Measurements from ENCODE around the gene PTPN12. TPM values are rescaled to one million over a fixed set of nuclear protein-coding genes. Genes with fewer than 3 reads are reported as not detected.
"Not testable (repeated sequence)": the region's sequence is repeated elsewhere in the genome, so short reads cannot be mapped to it uniquely, and the experiment has no call there.

The PTPN12 gene
- total and polyA plus RNA-seq, 10 donors = 32.1 to 183 (median 130) TPM

- H3K27me3 ChIP-seq (replicated peaks in 1 of 7) = no peaks in the 10 kb centered on the region
- peaks cover 0 to 15% (median 10%) of the 10 kb centered on the region in 8 donors for H3K9me3 ChIP-seq
- DNase-seq = no peak
- no peak overlapping the region for H3K27ac ChIP-seq
- TF ChIP-seq CTCF (IDR thresholded peaks at IDR 0.05 in 8 of 11, conservative IDR thresholded peaks at IDR 0.05 in 3 of 11) = no peak
- TF ChIP-seq POLR2AphosphoS5 (IDR thresholded peaks at IDR 0.05) = no peak
- TF ChIP-seq POLR2A (IDR thresholded peaks at IDR 0.05) = no peak
- H3K4me3 ChIP-seq = no peak overlapping the region
- no peaks in the 10 kb centered on the region for H3K36me3 ChIP-seq
- WGBS, 5 donors = 84 to 94% (median 90%) methylated on average over 6 of the region's 6 CpGs
- intact Hi-C loops (cut with DNase I; ENCODE audit: low total_unique reads) = no loop called here
- peaks cover 0 to 13% (median 3%) of the 10 kb centered on the region in 6 donors for H3K4me1 ChIP-seq
Observed at GRCh38 chr7:77498659-77499379, 38.3 kb upstream of the PTPN12 start.

- no peak overlapping the region for H3K27ac ChIP-seq
- no peaks in the 10 kb centered on the region for H3K9me3 ChIP-seq
- peaks cover 0 to 13% (median 3%) of the 10 kb centered on the region in 6 donors for H3K4me1 ChIP-seq
- TF ChIP-seq POLR2AphosphoS5 (IDR thresholded peaks at IDR 0.05) (no peak), CTCF (IDR thresholded peaks at IDR 0.05 in 8 of 11, conservative IDR thresholded peaks at IDR 0.05 in 3 of 11) (no peak), POLR2A (IDR thresholded peaks at IDR 0.05) (no peak)
- intact Hi-C loops (cut with DNase I; ENCODE audit: low total_unique reads) = no loop called here
- no peaks in the 10 kb centered on the region for H3K27me3 ChIP-seq (replicated peaks in 1 of 7)
- no peak for DNase-seq
- 8 to 41% (median 30%) methylated on average over 1 of the region's 1 CpG for WGBS, 5 donors
- no peak overlapping the region for H3K4me3 ChIP-seq
- no peaks in the 10 kb centered on the region for H3K36me3 ChIP-seq
Observed at GRCh38 chr7:77501192-77501515, 35.9 kb upstream of the PTPN12 start.

- TF ChIP-seq POLR2AphosphoS5 (IDR thresholded peaks at IDR 0.05) = no peak
- TF ChIP-seq POLR2A (IDR thresholded peaks at IDR 0.05) = no peak
- TF ChIP-seq CTCF (IDR thresholded peaks at IDR 0.05 in 8 of 11, conservative IDR thresholded peaks at IDR 0.05 in 3 of 11) = no peak
- Histone ChIP-seq H3K27ac (no peak overlapping the region), H3K4me1 (peaks cover 0 to 13% (median 3%) of the 10 kb centered on the region in 6 donors), H3K36me3 (no peaks in the 10 kb centered on the region), H3K27me3 (replicated peaks in 1 of 7) (no peaks in the 10 kb centered on the region), H3K4me3 (no peak overlapping the region), H3K9me3 (no peaks in the 10 kb centered on the region)
- no peak for DNase-seq
- intact Hi-C loops (cut with DNase I; ENCODE audit: low total_unique reads) = no loop called here
Observed at GRCh38 chr7:77504951-77505350, 32.1 kb upstream of the PTPN12 start.

GRCh38 chr7:77506899-77507298 is 30.2 kb upstream of the PTPN12 start:
- H3K4me1 ChIP-seq = no peaks in the 10 kb centered on the region

GRCh38 chr7:77513002-77513670 is 24.0 kb upstream of the PTPN12 start:
- H3K4me3 ChIP-seq; H3K27me3 ChIP-seq (replicated peaks in 1 of 7); H3K9me3 ChIP-seq; intact Hi-C loops (cut with DNase I; ENCODE audit: low total_unique reads); DNase-seq; H3K4me1 ChIP-seq; H3K36me3 ChIP-seq; H3K27ac ChIP-seq: not testable (repeated sequence)
- WGBS, 5 donors = 78 to 91% (median 86%) methylated on average over 3 to 5 of the region's 5 CpGs

More at GRCh38 chr7:77506899-77507298, 30.2 kb upstream of the PTPN12 start:
- intact Hi-C loops (cut with DNase I; ENCODE audit: low total_unique reads) = no loop called here
- H3K4me3 ChIP-seq = no peak overlapping the region
- H3K36me3 ChIP-seq = no peaks in the 10 kb centered on the region
- WGBS, 5 donors = 89 to 100% (median 97%) methylated on average over 1 of the region's 1 CpG
- H3K9me3 ChIP-seq = no peaks in the 10 kb centered on the region
- DNase-seq = no peak
- no peak overlapping the region for H3K27ac ChIP-seq
- no peaks in the 10 kb centered on the region for H3K27me3 ChIP-seq (replicated peaks in 1 of 7)
- TF ChIP-seq POLR2A (IDR thresholded peaks at IDR 0.05) = no peak
